HG03103 (cell line): Measurements from ENCODE around the gene PBX1.

ENCODE experiments used
- ATAC-seq: cut with Tn5 transposase; IDR thresholded peaks from one replicate; pipeline ENCODE4 v1.9.1; 2021; ENCODE audit warnings: low read depth; ENCODE audit not compliant: unreplicated experiment

PBX1 gene

DNA sequence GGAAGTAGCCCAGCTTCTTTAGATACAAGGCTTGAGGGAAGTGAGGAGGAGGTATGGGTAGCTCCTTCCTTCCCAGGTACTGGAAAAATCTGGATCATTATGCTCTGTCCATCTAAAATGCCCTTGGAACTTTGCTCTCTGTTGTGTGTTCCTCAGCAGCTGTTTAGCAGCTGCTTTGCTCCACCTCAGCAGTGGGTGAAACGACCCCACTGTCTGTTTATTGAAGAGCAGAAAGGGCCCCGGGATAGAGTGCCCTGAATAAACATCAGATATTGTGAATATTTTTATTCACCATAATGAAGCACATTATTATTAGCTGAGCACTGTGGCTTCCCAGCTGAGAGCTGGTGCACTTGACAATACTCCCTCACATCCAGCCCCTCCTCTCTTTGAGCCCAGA, 237.9 kb downstream of the PBX1 start:
- no peak for ATAC-seq

DNA sequence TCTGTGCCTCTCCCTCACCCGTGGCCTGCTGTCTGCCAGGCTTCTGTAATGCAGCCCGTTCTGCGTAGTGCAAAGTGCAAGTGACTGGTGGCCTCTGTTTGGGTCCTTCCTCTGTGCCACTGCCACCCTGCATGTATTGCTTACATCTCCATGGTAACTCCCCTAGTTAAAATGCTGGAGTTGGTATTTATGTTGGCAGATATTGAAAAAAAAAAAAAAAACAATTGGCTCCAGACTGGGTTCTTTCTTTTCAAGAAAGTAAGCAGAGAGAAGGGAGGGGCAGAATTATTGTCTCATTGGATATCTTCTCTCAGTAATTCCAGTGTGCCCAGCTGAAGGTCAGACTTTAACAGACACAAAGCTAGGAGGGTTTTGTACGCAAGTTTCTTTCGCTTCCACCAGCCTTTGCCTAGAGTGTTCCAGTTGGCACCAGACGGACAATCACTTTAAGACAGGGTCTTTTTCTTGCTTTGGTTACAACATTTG, 242.3 kb downstream of the PBX1 start:
- ATAC-seq: no peak

DNA sequence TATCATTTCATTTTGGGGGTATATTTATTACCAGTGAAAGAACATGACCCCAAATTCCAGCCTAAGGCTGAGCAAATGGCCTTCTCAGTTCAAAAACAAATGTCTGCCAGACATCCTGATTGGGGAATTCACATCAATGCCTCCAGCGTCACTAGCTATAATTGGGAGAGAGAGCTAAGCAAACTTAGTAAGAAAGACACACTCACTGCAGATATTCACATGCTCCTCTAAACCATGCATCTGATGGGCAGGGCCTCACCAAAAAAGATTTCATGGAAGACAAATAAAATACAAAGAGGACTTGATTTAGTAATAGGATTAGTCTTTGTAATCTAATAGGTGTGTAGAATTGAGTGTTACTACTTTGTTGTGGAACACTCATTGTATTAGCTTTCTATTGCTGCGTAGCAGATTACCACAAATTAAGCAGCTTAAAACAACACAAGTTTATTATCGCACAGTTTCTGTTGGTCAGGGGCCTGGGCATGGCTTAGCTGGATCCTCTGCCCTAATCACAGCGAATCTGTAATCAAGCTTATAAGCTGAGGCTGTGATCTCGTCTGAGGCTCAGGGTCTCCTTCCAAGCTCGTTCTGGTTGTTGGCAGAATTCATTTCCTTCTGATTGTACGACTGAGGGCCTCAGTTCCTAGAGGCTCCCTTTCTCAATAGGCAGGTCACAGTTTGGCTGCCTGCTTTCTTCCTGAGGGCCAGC, 243.0 kb downstream of the PBX1 start:
- no peak for ATAC-seq

DNA sequence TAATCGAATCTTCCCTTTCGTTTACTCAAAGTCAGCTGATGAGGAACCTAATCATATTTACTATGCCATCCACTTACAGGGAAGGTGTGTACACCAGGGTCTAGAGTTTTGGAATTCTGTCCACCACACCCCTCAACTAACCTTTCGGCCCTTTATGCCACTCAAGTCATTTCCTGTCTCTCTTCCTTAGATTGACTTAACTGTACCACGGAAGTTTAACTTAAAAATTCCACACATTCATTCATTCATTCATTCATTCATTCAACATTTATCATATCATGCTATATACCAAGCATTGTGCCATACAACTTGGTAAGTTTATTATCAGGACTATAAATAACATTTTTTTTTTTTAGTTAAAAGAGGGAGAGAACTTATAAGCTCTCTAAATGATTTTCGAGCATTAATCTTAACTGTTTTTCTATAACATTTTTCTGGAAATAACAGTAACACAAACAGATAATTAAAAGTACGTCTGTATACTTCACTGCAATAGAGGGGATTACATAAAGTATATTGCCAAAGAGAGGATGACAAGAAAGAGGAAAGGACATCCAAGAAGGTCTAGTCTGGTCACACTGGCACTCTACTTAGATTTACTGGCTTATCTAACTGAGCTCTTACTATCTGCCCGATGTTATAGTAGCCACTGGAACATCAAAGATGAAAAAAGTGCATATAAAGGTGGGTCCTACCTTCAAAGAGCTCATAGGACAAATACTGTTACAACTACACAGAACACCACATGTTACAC, 243.7 kb downstream of the PBX1 start:
- ATAC-seq: no peak

DNA sequence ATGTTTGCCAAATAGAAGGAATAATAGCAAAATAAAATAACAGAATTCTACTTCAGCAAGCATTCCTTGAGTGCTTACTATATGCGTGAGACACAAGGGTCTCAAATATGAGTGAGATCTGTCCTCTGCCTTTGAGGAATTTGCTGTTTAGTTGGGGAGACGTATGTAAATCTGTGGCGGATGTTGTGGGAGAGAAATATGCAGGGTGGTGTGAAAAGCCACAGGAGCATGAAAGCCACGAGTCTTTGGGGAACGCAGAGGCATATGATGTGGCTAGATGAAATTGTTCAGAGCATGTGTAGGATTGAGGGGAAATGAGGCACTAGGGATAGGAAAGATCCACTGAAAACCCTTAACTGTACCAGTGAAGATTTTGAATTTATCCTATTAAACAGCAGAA, 244.4 kb downstream of the PBX1 start:
- no peak for ATAC-seq

DNA sequence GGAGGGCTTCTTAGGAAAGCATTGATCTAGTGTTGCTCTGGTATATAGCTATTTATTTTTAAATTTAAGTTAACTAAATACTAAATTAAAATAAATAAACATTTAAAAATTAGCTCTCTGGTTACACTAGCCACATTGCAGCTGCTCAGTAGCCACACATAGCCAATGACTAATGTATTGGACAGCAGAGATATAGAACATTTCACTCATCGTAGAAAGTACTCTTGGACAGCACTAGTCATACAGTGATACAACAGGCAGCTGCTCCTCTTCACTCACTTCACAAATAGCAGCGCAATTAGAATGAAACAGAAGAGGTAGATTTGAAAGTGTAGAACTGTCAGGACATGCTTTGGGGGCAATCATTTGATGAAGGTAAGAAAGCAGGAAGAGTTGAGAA, 245.4 kb downstream of the PBX1 start:
- no peak for ATAC-seq

DNA sequence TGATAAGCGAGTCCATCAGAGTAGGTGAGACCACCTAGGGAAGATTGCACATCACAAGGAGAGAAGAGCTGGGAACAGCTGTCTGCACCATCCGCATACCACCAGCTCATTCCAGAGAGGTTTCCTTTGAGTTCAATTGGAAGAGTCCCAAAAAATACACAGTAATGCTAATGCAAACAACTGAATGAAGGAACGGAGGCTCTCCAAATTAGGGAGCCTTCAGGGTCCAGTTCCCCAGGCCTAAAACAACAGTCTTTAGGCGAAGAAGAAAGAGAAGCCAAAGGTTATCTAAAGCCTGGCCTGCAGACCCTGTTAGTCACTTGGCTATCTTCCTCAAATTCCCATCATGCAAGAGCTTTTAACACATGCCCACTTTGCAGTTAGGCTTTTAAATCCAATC, 246.4 kb downstream of the PBX1 start:
- ATAC-seq: no peak

DNA sequence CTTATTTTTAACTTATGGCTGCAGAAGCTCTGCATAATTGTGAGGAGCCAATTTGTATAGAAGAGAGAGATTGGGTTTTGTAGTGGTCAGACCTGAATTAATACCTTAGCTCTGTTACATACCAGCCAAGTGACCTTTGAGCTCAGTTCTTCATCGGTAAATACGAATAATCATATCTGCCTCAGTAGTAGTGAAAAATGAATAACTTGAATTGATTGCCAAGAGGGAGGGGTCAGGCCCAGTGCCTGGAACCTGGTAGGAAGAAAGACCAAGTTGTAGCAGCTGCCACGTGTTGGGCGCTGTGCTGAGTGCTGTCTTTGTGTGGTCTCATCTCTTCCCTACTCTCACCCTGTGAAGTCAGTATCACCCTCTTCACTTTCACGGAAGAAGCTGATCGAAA, 247.5 kb downstream of the PBX1 start:
- ATAC-seq: no peak

DNA sequence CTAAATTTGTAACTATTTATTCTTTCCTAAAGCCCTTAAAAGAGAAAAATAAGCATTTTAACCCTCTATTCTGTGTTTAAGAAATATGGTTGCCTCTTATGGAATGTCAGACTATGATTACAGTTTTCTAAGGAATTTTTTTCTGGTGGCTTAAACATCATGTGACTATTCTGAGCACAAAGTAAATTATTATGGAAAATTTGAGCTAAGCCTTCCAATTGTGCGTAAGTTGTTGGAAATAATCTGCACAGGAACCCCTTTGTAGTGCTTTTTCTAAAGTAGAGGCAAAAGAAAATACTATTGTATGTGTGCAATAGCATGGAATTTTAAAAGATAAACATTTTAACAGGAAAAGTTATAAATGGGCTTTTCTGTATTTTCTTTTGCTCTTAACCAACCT, 254.8 kb downstream of the PBX1 start:
- no peak for ATAC-seq

DNA sequence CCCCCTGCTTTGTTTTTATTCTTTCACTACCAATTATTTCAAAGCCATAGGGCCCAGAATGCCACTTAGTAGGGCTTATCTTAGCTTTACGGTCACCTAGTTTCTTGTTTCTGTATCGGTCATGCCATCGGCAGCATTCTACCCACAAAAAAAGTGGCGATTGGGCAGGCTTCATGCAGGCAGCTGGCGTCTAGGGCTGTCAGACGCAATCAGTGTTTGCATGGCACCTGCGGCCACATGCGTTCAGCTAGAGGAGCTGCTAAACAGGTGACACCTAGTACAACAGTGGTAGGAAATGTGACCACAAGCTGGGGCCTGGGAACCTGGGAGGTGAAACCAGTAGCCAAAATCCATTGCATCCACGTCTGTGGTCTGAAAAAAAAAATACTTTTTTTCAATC, 262.7 kb downstream of the PBX1 start:
- no peak for ATAC-seq

DNA sequence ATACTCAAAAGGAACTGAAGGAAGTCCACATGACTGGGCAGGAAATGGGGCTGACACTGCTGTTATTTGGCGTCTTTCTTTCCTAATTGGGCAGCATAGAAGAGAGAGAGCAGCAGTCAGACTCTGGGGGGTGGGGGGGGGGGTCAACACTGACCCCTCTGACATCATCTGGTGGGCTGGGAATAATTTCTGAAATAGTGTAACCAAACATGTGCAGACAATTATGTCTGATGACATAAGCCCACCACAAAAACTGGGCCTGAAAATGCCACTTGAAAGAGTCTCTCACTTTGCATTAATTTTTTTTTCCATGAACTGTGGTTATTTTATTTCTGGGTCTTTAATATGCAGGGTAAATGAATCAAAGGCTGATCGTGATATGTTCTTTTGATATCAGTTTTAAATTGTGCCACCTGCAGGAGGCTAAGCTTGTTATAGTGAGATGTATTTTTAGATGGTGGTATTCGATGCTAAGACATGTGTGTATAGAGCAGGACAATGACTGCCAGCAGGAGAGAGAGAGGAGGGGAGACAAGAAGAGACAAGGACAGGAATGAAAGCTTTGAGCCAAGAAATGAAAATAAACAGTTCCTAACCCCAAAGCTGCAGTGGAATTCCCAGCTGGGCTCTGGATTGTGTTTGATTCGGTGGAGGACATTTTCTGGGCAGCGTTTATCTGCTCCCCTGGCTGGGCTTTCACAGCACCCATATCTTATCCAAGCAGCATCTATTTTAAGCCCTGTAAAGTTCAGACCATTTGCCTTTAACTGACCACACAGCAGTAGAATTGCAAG, 264.7 kb downstream of the PBX1 start:
- ATAC-seq: no peak

DNA sequence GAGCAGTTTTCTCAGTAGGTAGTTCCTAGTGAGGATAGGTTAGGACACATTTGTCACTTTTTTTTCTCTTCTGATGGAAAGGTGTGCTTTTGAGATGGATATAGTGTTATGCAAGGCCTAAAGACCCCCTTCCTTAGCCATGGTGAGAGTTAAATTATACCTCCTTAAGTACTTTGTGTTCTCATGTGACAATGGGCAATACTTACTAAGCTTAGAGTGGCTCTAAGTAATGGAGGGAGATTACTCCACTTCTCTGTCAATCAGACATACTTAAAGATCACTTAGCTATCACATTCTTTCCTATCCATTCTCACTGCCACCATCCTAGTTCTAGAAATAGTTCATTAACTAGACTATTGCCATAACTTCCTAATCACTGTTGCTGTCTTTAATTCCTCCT, 265.6 kb downstream of the PBX1 start:
- ATAC-seq: no peak

DNA sequence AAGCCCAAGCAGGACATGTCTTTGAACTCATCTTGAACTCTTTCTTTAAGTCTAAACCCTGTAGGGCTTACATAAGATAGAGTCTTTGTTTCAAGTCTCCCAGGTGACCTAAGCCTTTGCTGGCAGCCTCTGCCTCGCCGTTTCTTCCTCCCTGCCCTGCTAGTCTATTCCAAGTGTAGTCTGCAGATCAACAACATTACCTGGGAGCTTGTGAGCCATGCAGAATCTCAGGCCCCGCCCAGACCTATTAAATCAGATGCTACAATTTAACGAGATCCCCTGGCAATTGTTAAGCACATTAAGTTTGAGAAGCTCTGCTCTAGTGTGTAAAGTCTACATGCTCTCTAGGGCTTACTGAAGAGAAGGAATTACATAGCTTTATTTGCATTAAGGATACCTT, 271.6 kb downstream of the PBX1 start:
- no peak for ATAC-seq

DNA sequence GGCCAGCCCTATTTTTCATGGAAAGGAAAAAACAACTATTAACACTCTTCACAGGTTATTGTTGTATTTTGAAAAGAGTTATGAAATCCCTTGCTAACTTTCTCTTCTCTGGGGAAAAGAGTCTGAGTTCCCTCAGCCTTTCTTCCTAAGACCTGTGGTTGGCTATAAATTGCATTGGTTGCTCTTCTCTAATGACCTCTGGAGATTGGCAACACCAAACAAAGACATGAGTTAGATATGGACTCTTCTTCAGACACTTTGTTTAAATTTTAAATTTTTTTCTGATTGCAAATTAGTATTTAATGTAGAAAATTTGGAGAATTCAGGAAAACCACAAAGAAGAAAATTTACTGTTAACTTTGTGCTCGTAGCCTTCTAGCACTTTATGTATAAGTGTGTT, 275.7 kb downstream of the PBX1 start:
- ATAC-seq: no peak

DNA sequence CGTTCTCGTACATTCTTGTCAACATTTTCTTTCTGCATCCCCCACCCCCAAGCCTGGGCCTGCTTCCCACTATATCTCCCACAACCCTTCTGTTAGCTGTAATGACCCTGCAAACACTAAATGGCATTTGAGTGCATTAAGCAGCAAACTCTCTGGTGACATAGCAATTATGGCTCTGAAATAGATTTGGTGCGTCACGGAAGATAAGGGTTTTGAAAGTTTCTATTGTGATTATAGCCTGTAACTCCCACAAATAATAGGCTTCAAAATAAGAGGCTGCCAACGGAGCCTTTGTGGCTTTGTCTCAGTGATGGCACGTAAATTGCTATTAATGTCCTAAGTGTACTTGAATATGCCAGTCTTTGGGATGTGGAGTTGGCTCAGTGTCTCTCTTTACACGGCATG, 277.6 kb downstream of the PBX1 start:
- ATAC-seq: no peak

DNA sequence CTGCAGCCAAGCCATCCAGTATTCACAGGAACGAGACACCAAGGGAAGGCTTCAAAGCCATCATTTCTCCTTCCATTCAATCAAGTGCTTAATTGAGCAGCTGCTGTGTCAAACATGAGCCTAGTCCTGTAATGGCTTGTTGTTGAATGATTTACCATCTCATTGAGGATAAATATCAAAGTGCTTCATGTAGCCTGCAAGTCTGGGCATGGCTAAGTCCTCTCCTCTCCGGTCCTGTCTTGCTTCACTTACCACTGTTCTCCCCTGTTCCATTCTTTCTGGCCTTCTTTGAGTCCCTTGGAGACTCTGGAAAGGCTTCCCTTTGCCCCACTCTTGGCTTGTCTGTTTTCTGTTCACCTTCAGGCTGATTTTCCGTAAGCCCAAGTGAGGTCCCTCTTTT, 279.8 kb downstream of the PBX1 start:
- no peak for ATAC-seq

DNA sequence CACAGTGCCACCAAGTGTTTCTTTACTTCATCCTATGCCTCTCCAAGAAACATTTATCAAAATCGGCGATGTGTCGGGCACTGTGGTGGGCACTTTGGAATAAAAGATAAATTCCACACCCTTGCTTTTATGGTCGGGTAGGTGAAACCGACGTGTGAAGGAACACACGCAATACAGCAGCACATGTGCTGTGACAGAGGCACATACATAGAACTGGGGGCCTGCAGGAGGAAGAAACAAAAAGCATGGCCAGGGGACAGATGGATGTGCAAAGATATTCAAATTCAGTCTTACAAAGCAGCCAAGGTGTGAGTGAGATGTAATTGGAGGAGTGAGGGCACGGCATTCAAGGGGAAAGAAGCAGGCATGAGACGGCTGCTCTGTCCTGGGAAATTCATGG, 282.0 kb downstream of the PBX1 start:
- no peak for ATAC-seq

DNA sequence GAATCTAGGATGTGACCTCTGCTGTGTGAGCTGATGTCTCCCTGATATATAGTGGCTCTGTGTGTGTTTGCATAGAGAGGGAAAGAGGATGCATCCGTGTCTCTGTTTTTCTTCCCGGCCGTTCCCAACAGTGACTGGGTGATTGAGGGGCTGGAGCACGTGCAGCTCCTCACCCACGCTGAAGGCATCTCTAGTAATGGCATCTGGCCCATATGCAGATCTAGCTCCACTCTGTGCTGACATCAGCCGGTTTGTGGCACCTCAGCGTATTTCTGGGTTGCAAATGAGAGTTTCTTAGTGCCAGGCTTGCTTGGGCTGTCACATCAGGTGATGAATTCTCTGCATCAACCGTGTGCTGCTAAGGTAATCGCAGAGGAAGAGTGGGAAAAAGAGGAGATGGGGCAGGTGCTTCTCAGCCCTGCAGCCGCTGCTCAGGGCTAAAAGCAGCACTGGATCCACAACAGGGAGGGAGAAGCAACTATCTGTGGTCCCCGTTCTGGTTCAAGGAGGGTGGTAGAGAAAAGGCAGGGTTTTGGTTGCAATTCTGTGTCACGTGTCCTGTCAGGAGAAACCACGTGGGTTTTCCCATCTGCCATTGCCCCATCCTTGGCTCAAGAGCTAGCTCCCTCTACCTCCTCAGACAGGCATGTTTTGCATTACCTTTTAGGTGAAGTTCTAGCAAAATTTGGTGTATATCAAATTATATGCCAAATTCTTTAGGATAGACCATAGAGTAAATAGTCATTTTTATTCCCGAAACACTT, 282.9 kb downstream of the PBX1 start:
- ATAC-seq: no peak

DNA sequence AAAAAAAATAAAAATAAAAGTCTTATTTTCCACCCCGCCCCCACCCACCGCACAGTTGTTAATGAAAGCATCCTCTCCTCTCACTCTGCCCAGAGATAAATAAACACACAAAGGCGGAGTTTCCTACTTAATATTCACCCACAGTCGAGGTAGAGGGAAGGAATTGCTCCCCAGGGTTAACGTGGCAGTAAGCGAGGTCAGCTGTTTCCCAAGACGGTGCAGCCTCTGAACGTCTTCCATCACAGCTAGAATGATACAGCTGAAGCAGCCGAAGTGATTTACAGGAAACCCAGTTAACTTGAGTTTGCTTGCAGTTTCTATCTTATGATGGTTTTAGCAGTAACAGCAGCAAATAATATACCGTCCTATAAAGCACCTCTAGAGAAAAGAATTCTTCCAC, 283.9 kb downstream of the PBX1 start:
- ATAC-seq: no peak

DNA sequence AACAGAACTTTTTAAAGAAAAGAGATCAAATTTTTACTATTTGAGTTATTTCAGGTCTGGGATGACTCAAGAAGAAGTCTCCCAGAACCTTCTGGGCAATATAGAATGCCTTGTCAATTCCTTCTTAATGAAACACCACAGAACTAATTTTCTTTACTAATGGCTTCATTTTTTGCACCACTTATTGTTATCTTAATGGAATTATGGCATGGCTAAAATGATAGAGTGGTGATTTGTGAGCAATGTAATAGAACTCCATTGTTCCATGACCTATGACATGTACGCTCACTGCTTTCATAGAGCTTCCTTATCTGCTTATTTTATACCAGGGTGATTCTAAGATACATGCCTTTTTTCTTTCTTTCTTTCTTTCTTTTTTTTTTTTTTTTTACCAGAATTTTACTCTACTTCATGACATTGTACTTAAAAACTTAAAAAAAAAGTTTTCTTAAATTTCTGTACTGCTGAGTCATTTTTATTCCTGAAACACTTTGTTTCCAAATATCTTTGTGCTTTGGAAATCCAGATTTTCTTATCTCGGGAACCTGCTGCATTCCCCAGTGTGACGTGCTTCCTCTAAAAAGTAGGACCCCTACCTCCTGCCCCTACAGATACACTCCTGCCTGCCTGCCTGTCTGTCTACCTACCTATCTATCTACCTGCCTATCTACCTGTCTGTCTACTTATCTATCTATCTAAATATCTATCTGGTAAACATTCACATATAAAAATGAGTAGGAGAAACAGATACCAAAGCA, 284.9 kb downstream of the PBX1 start:
- no peak for ATAC-seq
